Tibial artery (tissue), 4 donors: ENCODE measurements around the gene HES3.

Source experiments
- DNase-seq, 2 donors: peaks; one replicate each; pipeline ENCODE4 v3.0.0-alpha.2; 2019
- H3K27ac ChIP-seq, 2 donors: fragments of 200-600 bp; sonication (generic) in 1 of 2; 1 replicate in 1 of 2; 2 replicates in 1 of 2; pipeline ENCODE4 v1.5.1; 2018 to 2019; ENCODE audit warnings: mild to moderate bottlenecking in 1 of 2
- H3K27me3 ChIP-seq, 2 donors: fragments of 200-600 bp; sonication (generic) in 1 of 2; one replicate each; pipeline versions ENCODE4 v1.5.1 to v1.6.0; 2016 to 2019
- H3K36me3 ChIP-seq, 3 donors: fragments of 200-600 bp; sonication (generic) in 2 of 3; one replicate each; pipeline ENCODE4 v1.5.1; 2016 to 2019; ENCODE audit warnings: mild to moderate bottlenecking in 2 of 3
- H3K4me1 ChIP-seq, 4 donors: fragments of 200-600 bp; sonication (generic) in 2 of 4; 1 replicate in 3 of 4; 2 replicates in 1 of 4; pipeline ENCODE4 v1.5.1; 2016 to 2019
- H3K4me3 ChIP-seq, 2 donors: fragments of 200-600 bp; sonication (generic) in 1 of 2; 1 replicate in 1 of 2; 2 replicates in 1 of 2; pipeline ENCODE4 v1.5.1; 2018 to 2019; ENCODE audit warnings: mild to moderate bottlenecking in 2 of 2
- H3K9me3 ChIP-seq, 3 donors: fragments of 200-600 bp; sonication (generic) in 1 of 3; one replicate each; pipeline ENCODE4 v1.5.1; 2016 to 2019
- intact Hi-C: fragments of 100-400 bp; cut with DNase I; formaldehyde crosslinking; loops from one replicate; pipeline ENCODE4 v1.15.0; 2023; ENCODE audit warnings: low total_unique reads
- TF ChIP-seq, protein P1 (sequence below), 2 experiments: fragments of 200-600 bp in 1 of 2; fragments of 450-650 bp in 1 of 2; IDR thresholded peaks; one replicate each; pipeline ENCODE4 v1.5.1; 2017 to 2019; ENCODE audit warnings: antibody characterized with exemption in 2 of 2, mild to moderate bottlenecking in 1 of 2, moderate library complexity in 1 of 2

Gene HES3

GRCh38 chr1:6279613-6280383, 35.8 kb downstream of the HES3 start:
- intact Hi-C loops: no loop called here
- TF ChIP-seq, protein P1, sequence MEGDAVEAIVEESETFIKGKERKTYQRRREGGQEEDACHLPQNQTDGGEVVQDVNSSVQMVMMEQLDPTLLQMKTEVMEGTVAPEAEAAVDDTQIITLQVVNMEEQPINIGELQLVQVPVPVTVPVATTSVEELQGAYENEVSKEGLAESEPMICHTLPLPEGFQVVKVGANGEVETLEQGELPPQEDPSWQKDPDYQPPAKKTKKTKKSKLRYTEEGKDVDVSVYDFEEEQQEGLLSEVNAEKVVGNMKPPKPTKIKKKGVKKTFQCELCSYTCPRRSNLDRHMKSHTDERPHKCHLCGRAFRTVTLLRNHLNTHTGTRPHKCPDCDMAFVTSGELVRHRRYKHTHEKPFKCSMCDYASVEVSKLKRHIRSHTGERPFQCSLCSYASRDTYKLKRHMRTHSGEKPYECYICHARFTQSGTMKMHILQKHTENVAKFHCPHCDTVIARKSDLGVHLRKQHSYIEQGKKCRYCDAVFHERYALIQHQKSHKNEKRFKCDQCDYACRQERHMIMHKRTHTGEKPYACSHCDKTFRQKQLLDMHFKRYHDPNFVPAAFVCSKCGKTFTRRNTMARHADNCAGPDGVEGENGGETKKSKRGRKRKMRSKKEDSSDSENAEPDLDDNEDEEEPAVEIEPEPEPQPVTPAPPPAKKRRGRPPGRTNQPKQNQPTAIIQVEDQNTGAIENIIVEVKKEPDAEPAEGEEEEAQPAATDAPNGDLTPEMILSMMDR (IDR thresholded peaks at IDR 0.05): no peak
- Histone ChIP-seq H3K27ac (no peak overlapping the region), H3K27me3 (no peaks in the 10 kb centered on the region), H3K4me1 (peaks cover 0 to 16% (median 12%) of the 10 kb centered on the region in 4 donors), H3K36me3 (no peaks in the 10 kb centered on the region), H3K9me3 (no peaks in the 10 kb centered on the region), H3K4me3 (no peak overlapping the region)
- DNase-seq: no peak

GRCh38 chr1:6280761-6281451, 36.9 kb downstream of the HES3 start:
- Histone ChIP-seq H3K36me3 (no peaks in the 10 kb centered on the region), H3K4me1 (peaks cover 0 to 13% (median 10%) of the 10 kb centered on the region in 4 donors), H3K4me3 (no peak overlapping the region), H3K27me3 (no peaks in the 10 kb centered on the region), H3K9me3 (no peaks in the 10 kb centered on the region), H3K27ac (no peak overlapping the region)
- intact Hi-C loops: no loop called here
- DNase-seq: no peak
- TF ChIP-seq, protein P1 (IDR thresholded peaks at IDR 0.05): no peak

GRCh38 chr1:6281511-6282402, 37.8 kb downstream of the HES3 start:
- Histone ChIP-seq H3K27me3 (no peaks in the 10 kb centered on the region), H3K27ac (no peak overlapping the region), H3K4me1 (peaks cover 0 to 4% (median 2%) of the 10 kb centered on the region in 4 donors), H3K9me3 (no peaks in the 10 kb centered on the region), H3K36me3 (no peaks in the 10 kb centered on the region), H3K4me3 (no peak overlapping the region)
- intact Hi-C loops: no loop called here
- TF ChIP-seq, protein P1 (IDR thresholded peaks at IDR 0.05): no peak
- DNase-seq: no peak

GRCh38 chr1:6282577-6283270, 38.7 kb downstream of the HES3 start:
- intact Hi-C loops: no loop called here
- H3K4me1 ChIP-seq: peaks cover 0 to 7% (median 3%) of the 10 kb centered on the region in 4 donors
- no peaks in the 10 kb centered on the region for H3K9me3 ChIP-seq
- H3K27me3 ChIP-seq: no peaks in the 10 kb centered on the region
- no peak overlapping the region for H3K27ac ChIP-seq
- H3K36me3 ChIP-seq: no peaks in the 10 kb centered on the region
- no peak for DNase-seq
- H3K4me3 ChIP-seq: no peak overlapping the region
- TF ChIP-seq, protein P1 (IDR thresholded peaks at IDR 0.05): no peak

GRCh38 chr1:6285336-6285735, 41.4 kb downstream of the HES3 start:
- intact Hi-C loops: no loop called here

More at GRCh38 chr1:6285336-6285735, 41.4 kb downstream of the HES3 start:
- no peak for DNase-seq
- no peaks in the 10 kb centered on the region for H3K9me3 ChIP-seq
- TF ChIP-seq, protein P1 (IDR thresholded peaks at IDR 0.05): no peak
- no peak overlapping the region for H3K4me3 ChIP-seq
- H3K27me3 ChIP-seq: no peaks in the 10 kb centered on the region
- no peaks in the 10 kb centered on the region for H3K36me3 ChIP-seq
- H3K4me1 ChIP-seq: peaks cover 6 to 24% (median 14%) of the 10 kb centered on the region in 4 donors
- no peak overlapping the region for H3K27ac ChIP-seq
